Fibroblast of skin of right quadriceps (primary cell): ENCODE measurements around the gene STK4.
A peak's percentile ranks its signal among the peaks of the same experiment; 100 is the strongest.

Experiments
- DNase-seq: peaks from one replicate; pipeline ENCODE4 v3.0.0-alpha.2; 2013

Gene STK4

DNA sequence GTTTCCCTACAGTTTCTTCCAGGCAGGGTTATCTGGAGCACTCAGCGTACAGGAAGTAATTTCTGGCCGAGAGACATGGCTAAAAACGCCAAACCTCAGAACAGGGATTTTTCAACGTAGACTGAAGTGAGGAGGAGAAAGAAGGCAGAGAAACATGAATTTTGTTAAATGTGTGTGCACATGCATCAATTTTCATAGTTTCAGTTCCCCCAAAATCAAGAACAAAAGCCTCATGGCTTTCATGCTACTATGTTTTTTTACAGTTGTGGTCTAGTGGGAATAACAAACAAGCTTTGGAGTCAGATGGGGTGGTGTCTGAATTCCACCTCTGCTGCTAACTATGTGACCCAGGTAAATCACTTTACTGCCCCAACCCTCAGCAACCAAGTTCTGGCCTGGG, 11.0 kb upstream of the STK4 start:
- no peak for DNase-seq

GRCh38 chr20:44956410-44956809, 9.9 kb upstream of the STK4 start:
- no peak for DNase-seq

DNA sequence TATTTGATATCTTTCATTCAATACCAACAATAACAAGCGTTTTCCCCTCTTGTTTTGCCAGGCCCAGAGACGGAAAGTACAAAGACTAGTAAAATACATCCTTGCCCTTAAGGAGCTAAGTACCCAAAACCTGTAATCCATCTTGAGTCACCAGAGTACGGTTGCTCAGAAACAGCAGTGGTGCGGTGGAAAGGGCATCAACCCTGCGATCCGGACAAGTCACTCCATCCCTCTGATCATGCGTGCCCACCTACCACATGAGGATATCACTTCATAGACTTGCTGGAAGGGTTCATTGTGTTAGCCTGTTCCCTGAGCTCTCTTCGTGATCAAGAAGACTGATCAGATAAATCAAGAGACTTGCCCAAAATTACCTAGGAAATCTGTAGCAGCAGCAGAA, 8.0 kb upstream of the STK4 start:
- DNase-seq: no peak

- peak; percentile 27 for DNase-seq
These were observed 7.2 kb upstream of the STK4 start for GRCh38 chr20:44959082-44959637.

DNA sequence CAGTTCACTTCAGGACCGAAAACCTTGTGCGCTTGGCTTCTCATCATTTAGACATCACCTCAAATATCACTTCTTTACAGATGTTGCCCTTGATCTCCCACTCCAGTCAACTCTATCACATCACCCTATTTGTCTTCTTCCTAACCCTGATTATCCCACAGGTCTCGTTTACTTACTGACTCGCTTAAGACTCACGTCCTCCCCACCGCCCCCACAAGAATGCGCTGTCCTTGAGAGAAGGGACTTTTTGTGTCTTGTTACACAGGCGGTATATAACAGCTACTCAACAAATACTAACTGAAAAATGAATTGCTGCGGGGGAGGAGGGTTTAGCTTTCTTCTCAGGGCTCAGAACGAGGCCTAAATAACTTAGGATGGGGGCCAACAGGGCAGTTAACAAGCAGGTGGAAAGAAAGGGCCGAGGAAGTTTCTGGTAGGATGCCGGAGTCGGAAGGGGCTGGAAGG, 6.6 kb upstream of the STK4 start:
- DNase-seq: peak; percentile 59

GRCh38 chr20:44960103-44960852, 6.0 kb upstream of the STK4 start, which contains the start of gene TOMM34:
Gene TOMM34 (minus strand): TSS chr20:44960397. CDS start chr20:44960333, 64 bp downstream.
- peak; percentile 89 for DNase-seq

DNA sequence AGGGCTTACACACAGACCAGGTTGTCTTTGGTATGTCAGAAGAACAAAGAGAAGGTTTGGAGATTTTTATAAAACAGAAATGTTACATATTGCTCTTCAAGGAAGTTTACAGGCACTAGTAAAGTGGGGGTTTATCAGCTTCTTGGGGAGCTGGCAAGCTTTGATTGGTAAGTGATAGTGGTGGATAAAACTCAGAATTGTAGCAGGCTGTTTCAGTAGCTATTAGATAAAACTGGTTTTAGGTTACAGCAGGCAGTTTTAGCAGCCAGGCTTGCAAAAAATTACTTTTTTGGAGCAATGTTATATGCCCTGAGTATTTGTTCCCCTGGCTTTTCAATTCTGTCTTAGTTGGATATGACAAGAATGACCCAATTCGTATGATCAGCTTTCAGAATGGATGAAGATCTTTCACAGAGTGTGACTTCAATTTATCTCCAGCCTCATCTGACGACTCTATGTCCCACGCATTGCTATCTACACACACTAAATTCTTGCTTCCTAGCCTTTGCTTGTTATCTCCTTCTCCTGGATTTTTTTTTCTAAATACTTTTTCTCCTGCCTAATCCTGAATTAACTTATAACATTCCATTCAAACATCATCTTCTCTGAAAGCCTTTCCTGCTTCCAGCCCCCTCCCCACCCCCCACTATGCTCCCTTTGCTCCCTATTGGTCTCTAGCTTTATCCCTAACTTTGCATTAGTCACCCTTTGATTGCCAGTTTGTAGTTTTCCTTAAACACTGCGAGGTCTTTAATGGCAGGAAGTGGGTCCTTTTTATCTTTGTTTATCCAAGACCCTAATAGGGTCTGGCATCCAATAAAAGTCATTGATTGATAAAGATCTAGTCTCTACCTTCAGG, 5.1 kb upstream of the STK4 start:
- DNase-seq: peak; percentile 39

GRCh38 chr20:44961870-44962267, 4.4 kb upstream of the STK4 start:
- peak; percentile 64 for DNase-seq

DNA sequence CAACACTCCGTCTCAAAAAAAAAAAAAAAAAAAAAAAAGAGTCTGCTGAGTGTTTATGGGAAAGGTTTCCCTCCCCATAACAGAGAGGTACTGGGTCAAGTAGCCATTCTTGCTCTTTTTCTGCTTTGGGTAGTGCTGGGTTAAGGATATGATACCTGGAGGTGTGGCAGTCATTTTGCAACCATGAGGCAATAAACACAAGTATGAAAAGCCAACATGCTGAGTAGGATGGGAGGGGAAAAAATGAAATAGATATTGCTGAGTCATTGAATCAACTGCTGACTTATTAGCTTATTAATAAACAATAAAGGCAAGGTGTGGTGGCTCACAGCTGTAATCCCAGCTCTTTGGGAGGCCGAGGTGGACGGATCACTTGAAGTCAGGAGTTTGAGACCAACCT, 3.8 kb upstream of the STK4 start:
- DNase-seq: no peak

- no peak for DNase-seq
These were observed 2.7 kb upstream of the STK4 start for GRCh38 chr20:44963325-44964215.

DNA sequence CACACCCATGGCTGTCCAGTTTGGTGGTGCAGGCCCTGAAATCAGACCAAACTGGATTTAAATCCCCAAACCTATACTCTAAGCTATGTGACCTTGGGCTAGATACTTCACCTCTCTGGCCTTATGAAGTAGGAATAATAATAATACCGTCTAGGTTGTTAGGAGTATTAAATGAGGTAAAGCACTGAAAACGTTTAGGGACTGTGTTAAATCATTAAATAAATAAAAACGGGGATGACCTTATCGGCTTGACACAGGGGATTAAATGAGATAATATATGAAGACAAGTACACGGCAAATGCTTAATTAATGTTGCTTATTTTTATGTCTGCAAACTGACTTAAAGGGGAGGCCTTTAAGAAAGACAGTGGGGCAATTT, 672 bp upstream of the STK4 start:
- no peak for DNase-seq

- DNase-seq: no peak
These were observed 995 bp downstream of the STK4 start for GRCh38 chr20:44967207-44967807.

DNA sequence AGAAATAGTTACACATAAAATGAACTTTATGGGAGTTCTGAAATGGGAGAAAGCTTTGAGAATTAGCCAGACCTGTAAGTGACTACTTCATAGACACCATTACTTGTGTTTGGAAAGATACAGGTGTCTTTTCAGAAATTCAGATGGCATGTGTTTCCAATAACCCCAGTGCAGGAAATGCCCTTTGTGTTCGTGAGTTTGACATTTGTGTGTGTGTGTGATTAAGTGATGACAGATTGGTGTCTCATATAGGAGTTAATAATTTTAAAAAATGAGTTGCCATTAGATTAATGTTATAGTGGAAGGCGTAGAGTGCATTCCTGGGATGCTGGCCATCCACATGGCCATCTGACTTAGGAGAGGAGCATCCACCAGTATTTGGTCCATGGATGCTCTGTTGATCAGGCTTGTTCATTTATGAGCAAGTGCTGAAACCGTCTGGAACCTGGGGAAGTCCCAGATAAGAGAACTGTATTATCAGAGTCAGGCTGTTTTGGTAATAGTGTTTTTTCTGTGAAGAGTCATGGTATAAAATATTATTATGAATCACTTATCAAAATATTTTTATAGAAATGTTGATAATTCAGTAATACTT, 3.1 kb downstream of the STK4 start:
- DNase-seq: no peak

DNA sequence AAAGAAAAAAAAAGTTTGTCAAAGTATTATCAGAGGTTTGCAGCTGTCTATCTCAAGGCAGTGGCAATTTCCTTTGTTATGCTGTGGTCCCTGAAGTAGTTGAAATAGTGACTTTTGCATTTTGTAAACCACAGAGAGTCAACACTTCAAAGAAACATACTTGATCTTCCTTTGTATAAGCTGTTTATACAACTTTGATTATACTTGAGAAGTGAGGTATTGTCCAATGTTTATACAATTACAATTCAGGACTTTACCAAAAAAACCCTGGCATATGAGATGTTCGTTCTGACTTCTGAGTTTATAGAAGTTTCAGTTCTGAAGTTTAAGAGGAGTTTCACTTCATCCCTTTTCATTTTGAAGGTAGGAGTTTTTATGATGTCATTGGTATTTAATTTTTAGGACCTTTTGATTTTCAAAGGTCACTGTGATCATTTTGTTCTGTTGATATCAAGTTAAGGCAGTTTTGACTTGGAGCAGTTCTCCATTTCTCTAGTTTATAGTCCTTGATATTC, 4.0 kb downstream of the STK4 start:
- no peak for DNase-seq

GRCh38 chr20:44973053-44973452, 6.7 kb downstream of the STK4 start:
- peak; percentile 50 for DNase-seq

GRCh38 chr20:44976698-44977097, 10.4 kb downstream of the STK4 start:
- DNase-seq: no peak

GRCh38 chr20:44979090-44979621, 12.8 kb downstream of the STK4 start:
- no peak for DNase-seq

DNA sequence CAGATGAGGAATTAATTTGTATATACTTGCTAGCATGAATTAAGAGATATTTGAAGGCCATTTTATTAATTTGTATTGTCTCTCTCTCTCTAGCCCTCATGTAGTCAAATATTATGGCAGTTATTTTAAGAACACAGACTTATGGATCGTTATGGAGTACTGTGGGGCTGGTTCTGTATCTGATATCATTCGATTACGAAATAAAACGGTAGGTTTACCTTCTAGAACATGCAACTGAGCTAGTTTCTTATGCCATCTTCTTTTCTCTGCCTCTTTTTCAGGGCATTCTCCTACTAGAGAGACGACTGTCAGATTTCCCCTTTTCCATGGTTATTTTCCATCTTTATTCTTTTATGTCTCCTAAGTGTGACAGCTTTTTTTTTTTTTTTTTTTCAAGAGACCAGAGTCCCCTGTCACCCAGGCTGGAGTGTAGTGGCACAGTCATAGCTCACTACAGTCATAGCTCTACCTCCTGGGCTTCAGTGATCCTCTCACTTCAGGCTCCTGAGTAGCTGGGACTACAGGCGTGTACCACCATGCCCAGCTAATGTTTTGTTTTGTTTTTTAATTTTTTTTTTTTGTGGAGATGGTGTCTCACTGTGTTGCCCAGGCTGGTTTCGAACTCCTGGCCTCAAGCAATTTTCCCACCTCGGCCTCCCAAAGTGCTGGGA, 15.6 kb downstream of the STK4 start:
- no peak for DNase-seq

- no peak for DNase-seq
These were observed 16.9 kb downstream of the STK4 start for GRCh38 chr20:44983093-44983674.

GRCh38 chr20:44988631-44989171, 22.4 kb downstream of the STK4 start:
- no peak for DNase-seq
